Skeletal muscle tissue (tissue), 4 donors: ENCODE results near the gene CIB2. TPM values are rescaled to one million over a fixed set of nuclear protein-coding genes. Genes with fewer than 3 reads are reported as not detected.

ENCODE experiments used
- H3K27ac ChIP-seq: one replicate; pipeline ENCODE4 v1.7.0; 2013; ENCODE audit warnings: mild to moderate bottlenecking, low read depth, low read length, inconsistent platforms
- H3K27me3 ChIP-seq, 3 donors: one replicate each; pipeline ENCODE4 v1.7.0; 2013; ENCODE audit warnings: low read length in 3 of 3; ENCODE audit not compliant: control insufficient read depth in 3 of 3, insufficient read depth in 3 of 3
- H3K36me3 ChIP-seq, 3 donors: one replicate each; pipeline ENCODE4 v1.7.0; 2013; ENCODE audit warnings: low read length in 3 of 3; ENCODE audit not compliant: control insufficient read depth in 3 of 3, insufficient read depth in 3 of 3
- H3K4me1 ChIP-seq, 3 donors: one replicate each; pipeline ENCODE4 v1.7.0; 2013; ENCODE audit warnings: low read length in 3 of 3, mild to moderate bottlenecking in 3 of 3; ENCODE audit not compliant: control insufficient read depth in 3 of 3, insufficient read depth in 3 of 3
- H3K4me3 ChIP-seq, 3 donors: one replicate each; pipeline ENCODE4 v1.7.0; 2013; ENCODE audit warnings: low read length in 3 of 3
- H3K9ac ChIP-seq, 3 donors: one replicate each; pipeline ENCODE4 v1.7.0; 2013; ENCODE audit warnings: low read length in 3 of 3, mild to moderate bottlenecking in 3 of 3, moderate library complexity in 2 of 3, low read depth in 1 of 3
- H3K9me3 ChIP-seq, 3 donors: one replicate each; pipeline ENCODE4 v1.7.0; 2013; ENCODE audit warnings: low read length in 3 of 3; ENCODE audit not compliant: control insufficient read depth in 3 of 3
- total RNA-seq: library from RNA; depleted of rRNA; stranded (reverse); fragments of >200 nt; gene quantifications from one replicate; pipeline ENCODE4 v1.2.3, GENCODE V29; 2014
- donor health status: Osteomylitis.

CIB2 gene
- total RNA-seq: 6.3 TPM

- H3K36me3 ChIP-seq: no peaks in the 10 kb centered on the region
- peak within 1 kb of the TSS; percentile 83 to 95 (median 95) for H3K9ac ChIP-seq
- peak within 1 kb of the TSS; percentile 72 to 85 (median 82) for H3K4me3 ChIP-seq
- H3K27ac ChIP-seq: peak within 1 kb of the TSS; percentile 75
- peaks cover 20 to 28% (median 22%) of the 10 kb centered on the region in 3 donors for H3K4me1 ChIP-seq
- no peaks in the 10 kb centered on the region for H3K9me3 ChIP-seq
- no peaks in the 10 kb centered on the region for H3K27me3 ChIP-seq
Measured at GRCh38 chr15:78131295-78132061, at the start of gene CIB2. CIB2 (minus strand) TSS chr15:78131445; CDS start chr15:78131215, 230 bp downstream.

- Histone ChIP-seq H3K9me3 (no peaks in the 10 kb centered on the region), H3K27ac (no peak overlapping the region), H3K4me3 (no peak overlapping the region), H3K27me3 (no peaks in the 10 kb centered on the region), H3K4me1 (peaks cover 0 to 2% (median 0%) of the 10 kb centered on the region in 3 donors), H3K9ac (no peak overlapping the region), H3K36me3 (no peaks in the 10 kb centered on the region)
Measured at GRCh38 chr15:78179906-78180305, 48.7 kb upstream of the CIB2 start.

- Histone ChIP-seq H3K4me1 (peaks cover 0 to 2% (median 0%) of the 10 kb centered on the region in 3 donors), H3K36me3 (peaks cover 0 to 2% (median 0%) of the 10 kb centered on the region in 3 donors), H3K9me3 (no peaks in the 10 kb centered on the region), H3K4me3 (no peak overlapping the region), H3K9ac (no peak overlapping the region), H3K27ac (no peak overlapping the region), H3K27me3 (no peaks in the 10 kb centered on the region)
Measured at GRCh38 chr15:78179286-78179840, 48.1 kb upstream of the CIB2 start.

GRCh38 chr15:78178064-78178463, 46.8 kb upstream of the CIB2 start:
- Histone ChIP-seq H3K36me3 (peaks cover 0 to 7% (median 6%) of the 10 kb centered on the region in 3 donors), H3K9me3 (no peaks in the 10 kb centered on the region), H3K27me3 (no peaks in the 10 kb centered on the region), H3K4me3 (no peak overlapping the region), H3K9ac (no peak overlapping the region), H3K27ac (no peak overlapping the region), H3K4me1 (peaks cover 0 to 2% (median 0%) of the 10 kb centered on the region in 3 donors)

GRCh38 chr15:78177447-78177873, 46.2 kb upstream of the CIB2 start:
- Histone ChIP-seq H3K36me3 (peaks cover 3 to 11% (median 8%) of the 10 kb centered on the region in 3 donors), H3K27me3 (no peaks in the 10 kb centered on the region), H3K9ac (no peak overlapping the region), H3K4me1 (peaks cover 0 to 2% (median 0%) of the 10 kb centered on the region in 3 donors), H3K4me3 (no peak overlapping the region), H3K27ac (no peak overlapping the region), H3K9me3 (no peaks in the 10 kb centered on the region)

GRCh38 chr15:78175330-78175729, 44.1 kb upstream of the CIB2 start:
- Histone ChIP-seq H3K27me3 (no peaks in the 10 kb centered on the region), H3K9ac (no peak overlapping the region), H3K4me3 (no peak overlapping the region), H3K9me3 (no peaks in the 10 kb centered on the region), H3K36me3 (peaks cover 22 to 26% (median 23%) of the 10 kb centered on the region in 3 donors), H3K27ac (no peak overlapping the region), H3K4me1 (peaks cover 6 to 13% (median 11%) of the 10 kb centered on the region in 3 donors)

GRCh38 chr15:78174401-78174800, 43.2 kb upstream of the CIB2 start:
- Histone ChIP-seq H3K36me3 (peaks cover 28 to 31% (median 30%) of the 10 kb centered on the region in 3 donors), H3K27ac (no peak overlapping the region), H3K9ac (no peak overlapping the region), H3K4me1 (peaks cover 6 to 14% (median 11%) of the 10 kb centered on the region in 3 donors), H3K9me3 (no peaks in the 10 kb centered on the region), H3K27me3 (no peaks in the 10 kb centered on the region), H3K4me3 (no peak overlapping the region)

GRCh38 chr15:78171864-78172472, 40.7 kb upstream of the CIB2 start:
- no peaks in the 10 kb centered on the region for H3K9me3 ChIP-seq
- H3K27me3 ChIP-seq: no peaks in the 10 kb centered on the region
- H3K4me3 ChIP-seq: no peak overlapping the region
- no peak overlapping the region for H3K27ac ChIP-seq
- no peak overlapping the region for H3K9ac ChIP-seq
- peaks cover 39 to 50% (median 47%) of the 10 kb centered on the region in 3 donors for H3K36me3 ChIP-seq
- peaks cover 6 to 14% (median 11%) of the 10 kb centered on the region in 3 donors for H3K4me1 ChIP-seq

- Histone ChIP-seq H3K36me3 (peaks cover 42 to 57% (median 56%) of the 10 kb centered on the region in 3 donors), H3K27me3 (no peaks in the 10 kb centered on the region), H3K27ac (peak overlapping the region; percentile 23), H3K4me3 (no peak overlapping the region), H3K9ac (peak overlapping the region in 1 of 3 donors; percentile 1), H3K4me1 (peaks cover 6 to 14% (median 11%) of the 10 kb centered on the region in 3 donors), H3K9me3 (no peaks in the 10 kb centered on the region)
Measured at GRCh38 chr15:78170848-78171773, 39.9 kb upstream of the CIB2 start.
